Measurements from ENCODE around the gene SEC11A. TPM values are rescaled to one million over a fixed set of nuclear protein-coding genes. Genes with fewer than 3 reads are reported as not detected.
"Not testable (repeated sequence)": the region's sequence is repeated elsewhere in the genome, so short reads cannot be mapped to it uniquely, and the experiment has no call there.

SEC11A gene
- polyA plus RNA-seq, 3 donors = 227 to 264 (median 254) TPM

GRCh38 chr15:84699538-84700191 lies 16.3 kb downstream of the SEC11A start:
- no peak for DNase-seq

DNA sequence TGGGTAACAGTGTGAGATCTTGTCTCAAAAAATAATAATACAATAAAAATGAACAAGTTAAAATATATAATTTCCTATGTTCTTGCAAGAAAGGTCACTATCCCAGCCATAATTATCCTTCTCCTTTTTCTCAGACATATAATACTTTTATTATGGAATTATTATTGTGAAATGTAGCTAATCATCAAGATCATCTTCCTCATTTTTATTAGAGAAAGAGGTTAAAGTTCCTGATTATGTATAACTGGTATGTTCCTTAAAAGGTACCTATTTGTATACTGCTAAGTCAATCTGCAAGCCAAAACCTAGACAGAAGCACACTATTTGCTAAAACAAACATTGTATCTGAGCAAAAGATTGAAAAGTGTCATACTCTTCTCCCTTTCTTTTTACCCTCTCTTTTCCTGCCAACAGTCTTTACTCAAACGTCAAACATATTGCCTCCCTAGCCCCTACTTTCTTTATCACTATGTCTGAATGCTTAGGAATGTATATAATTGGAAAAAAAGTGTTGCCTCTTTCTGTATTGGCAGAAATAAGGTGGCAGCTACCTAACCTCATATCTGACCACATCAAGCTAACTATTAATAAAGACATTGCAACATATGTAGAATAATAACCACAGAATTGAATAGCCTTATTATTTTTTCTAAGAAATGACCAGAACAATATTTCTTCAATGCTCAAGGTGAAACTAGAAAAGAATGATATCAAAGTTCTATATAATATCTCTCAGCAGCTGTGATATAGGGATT lies 18.5 kb downstream of the SEC11A start:
- no peak for DNase-seq

GRCh38 chr15:84696757-84697156 lies 19.2 kb downstream of the SEC11A start:
- DNase-seq = no peak

DNA sequence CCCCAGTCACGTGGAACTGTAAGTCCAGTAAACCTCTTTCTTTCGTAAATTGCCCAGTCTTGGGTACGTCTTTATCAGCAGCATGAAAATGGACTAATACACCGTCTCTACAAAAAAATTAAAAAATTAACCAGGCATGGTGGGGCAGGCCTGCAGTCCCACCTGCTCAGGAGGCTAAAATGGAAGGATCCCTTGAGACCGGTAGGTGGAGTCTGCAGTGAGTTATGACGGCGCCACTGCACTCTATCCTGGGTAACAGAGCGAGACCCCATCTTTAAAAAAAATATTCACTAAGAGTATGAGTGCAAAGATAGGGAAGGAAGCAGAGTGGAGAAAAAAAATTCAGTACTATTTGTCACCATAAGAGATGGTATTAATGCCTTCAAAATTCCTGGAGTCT lies 25.6 kb downstream of the SEC11A start:
- DNase-seq = no peak

- no peak for DNase-seq
These were observed 26.1 kb downstream of the SEC11A start for GRCh38 chr15:84689858-84690257.

GRCh38 chr15:84686446-84686845 lies 29.5 kb downstream of the SEC11A start:
- DNase-seq = not testable (repeated sequence)

DNA sequence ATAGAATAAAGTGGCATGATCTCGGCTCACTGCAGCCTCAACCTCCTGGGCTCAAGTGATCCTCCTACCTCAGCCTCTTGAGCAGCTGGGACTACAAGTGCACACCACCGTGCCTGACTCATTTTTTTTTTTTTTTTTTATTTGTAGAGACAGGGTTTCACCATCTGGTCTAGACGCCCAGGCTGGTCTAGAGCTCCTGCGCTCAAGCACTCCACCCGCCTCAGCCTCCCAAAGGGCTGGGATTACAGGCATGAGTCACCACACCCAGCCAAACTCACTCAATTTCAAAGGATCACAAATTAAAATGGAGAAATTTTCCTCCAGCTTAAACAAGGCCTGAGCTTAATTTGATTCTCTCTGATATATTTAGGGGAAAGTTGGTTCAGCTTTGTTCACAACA lies 30.6 kb downstream of the SEC11A start:
- DNase-seq = no peak

- no peak for DNase-seq
These were observed 31.8 kb downstream of the SEC11A start for GRCh38 chr15:84684092-84684491.

DNA sequence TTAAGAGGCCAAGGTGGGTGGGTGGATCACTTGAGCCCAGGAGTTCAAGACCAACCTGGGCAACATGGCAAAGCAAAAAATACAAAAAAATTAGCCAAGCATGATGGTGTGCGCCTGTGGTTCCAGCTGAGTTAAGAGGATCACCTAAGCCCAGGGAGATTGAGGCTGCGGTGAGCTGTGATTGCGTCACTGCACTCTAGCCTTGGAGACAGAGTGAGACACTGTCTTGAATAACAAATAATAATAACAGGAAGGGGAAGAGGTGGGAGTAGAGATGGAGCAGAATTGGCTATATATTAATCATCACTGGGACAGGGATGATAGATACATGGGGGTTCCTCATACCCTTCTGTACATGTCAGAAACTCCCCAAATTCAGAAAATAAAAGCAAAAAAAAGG lies 34.1 kb downstream of the SEC11A start:
- no peak for DNase-seq

DNA sequence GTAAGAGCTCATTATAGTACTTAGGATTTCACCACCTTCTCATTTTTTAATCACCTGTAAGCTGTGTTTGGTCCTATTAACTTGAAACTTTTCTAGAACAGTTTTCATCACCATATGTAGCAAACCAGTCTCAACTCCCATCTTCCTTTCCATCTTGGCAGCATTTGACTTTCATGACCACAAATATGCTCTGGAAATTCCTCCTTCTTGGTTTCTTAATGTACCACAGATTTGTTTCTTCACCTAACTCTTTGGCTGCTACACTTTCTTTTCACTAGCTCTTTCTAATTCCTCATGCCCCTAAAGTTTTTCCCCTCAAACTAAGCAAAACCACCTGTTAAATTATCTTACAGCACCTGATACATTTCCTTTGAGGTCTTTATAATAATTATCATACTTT lies 44.7 kb downstream of the SEC11A start:
- DNase-seq = no peak

DNA sequence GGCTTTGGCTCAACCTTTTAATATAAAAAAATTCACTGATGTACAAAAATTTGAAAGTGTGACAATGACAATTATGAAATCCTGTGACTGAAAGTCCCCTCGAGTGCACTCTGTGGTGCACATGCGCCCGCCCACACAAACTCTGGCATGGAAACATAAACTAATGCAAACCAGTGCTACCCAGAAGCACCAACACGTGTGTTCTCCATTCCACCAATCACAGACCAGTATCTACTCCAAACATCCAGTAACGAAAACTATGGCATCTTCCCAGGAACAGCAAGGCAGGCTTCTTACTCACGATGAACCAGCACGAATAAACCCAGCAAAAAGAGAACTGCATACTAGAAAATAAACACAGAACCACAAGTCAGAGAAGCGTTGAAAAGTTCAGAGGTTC lies 46.2 kb downstream of the SEC11A start:
- DNase-seq = no peak

GRCh38 chr15:84668221-84668982 lies 47.5 kb downstream of the SEC11A start:
- no peak for DNase-seq

DNA sequence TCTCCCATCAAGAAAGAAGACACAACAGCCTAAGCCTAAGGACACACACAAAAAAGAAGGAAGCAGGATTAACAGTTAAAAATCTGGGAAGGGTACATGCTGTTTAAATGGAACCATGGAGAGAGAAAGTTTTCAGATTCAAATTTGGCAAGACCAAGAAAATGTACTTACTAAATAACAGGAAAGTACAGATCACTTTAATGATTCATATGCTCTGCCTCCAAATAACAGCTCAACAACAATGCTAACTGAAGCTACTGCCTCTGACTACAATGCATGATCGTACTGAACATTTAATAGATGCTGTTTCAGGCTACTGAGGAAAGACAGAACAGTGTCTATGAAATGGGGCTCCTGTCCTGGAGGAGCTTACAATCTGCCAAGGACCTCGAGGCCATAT lies 49.6 kb downstream of the SEC11A start:
- DNase-seq = no peak

- no peak for DNase-seq
These were observed 54.9 kb downstream of the SEC11A start for GRCh38 chr15:84661001-84661400.

DNA sequence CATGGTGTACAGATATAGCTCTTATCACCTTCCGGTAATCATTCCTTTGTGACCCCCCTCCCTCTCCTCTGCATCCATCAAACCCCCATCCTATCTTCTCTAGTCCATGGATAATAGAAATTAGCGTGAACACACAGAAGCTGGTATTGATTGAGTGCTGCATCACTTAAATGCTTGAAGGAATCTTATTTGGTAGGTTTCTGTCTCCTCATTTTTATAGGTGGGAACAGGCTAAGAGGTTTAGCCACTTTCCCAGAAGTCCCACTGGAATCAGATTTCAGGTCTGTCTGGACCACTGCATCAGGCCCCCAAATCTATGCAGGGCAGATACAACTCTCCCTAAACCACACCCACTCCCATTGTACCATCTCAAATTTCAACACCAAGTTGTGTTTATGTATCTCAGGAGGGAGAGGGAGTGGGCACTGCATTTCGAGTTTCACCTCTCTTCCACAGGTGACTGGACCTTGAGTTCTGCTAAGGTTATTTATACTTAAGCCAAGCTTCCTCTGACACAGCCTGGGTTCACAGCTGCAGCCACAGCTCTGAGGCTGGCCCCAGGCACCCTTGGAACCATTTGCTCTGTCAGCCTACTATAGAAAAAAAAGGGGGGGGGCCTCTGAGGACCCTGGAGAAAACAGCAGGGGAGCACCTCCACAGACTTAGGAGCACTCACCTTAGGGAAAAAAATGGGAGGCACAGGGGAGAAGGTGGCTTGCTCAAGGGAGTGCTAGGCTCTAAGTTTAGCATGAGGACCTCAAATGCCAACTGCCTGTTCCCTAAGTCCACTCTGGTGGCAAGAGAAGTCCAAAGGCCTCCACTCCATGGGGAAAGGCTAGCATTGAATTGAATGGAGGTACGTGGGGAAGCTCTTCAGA lies 55.8 kb downstream of the SEC11A start:
- peak; percentile 20 for DNase-seq

- DNase-seq = no peak
These were observed 57.0 kb downstream of the SEC11A start for GRCh38 chr15:84658788-84659411.

- DNase-seq = peak; percentile 74
These were observed 57.7 kb downstream of the SEC11A start, which contains the start of gene NMB for GRCh38 chr15:84658080-84658787. TSS of gene NMB (minus strand) at chr15:84658199. CDS start at chr15:84658152, 47 bp downstream.

- no peak for DNase-seq
These were observed 58.2 kb downstream of the SEC11A start for GRCh38 chr15:84657748-84658079.

GRCh38 chr15:84656972-84657371 lies 59.0 kb downstream of the SEC11A start:
- no peak for DNase-seq

- DNase-seq = peak; percentile 67
These were observed 61.1 kb downstream of the SEC11A start for GRCh38 chr15:84654689-84655453.

Data from renal pelvis (tissue), 4 donors.